Loucy (cell line): Measurements from ENCODE around the gene PCGF1.
"Not testable (repeated sequence)": the region's sequence is repeated elsewhere in the genome, so short reads cannot be mapped to it uniquely, and the experiment has no call there.

Experiments
- H2AFZ ChIP-seq: fragments of 200-600 bp; sonication (generic); 2 replicates; pipeline ENCODE4 v1.6.0; 2016; ENCODE audit warnings: antibody characterized with exemption, mild to moderate bottlenecking, low read length, moderate library complexity
- H3F3A ChIP-seq: fragments of 200-600 bp; 2 replicates; pipeline ENCODE4 v1.6.0; 2016; ENCODE audit warnings: antibody characterized with exemption, low read depth, mild to moderate bottlenecking
- H3K27me3 ChIP-seq: fragments of 200-600 bp; sonication (generic); 2 replicates; pipeline ENCODE4 v1.6.1; 2014; ENCODE audit warnings: low read length, mild to moderate bottlenecking; ENCODE audit not compliant: insufficient read depth, poor library complexity, severe bottlenecking
- H3K36me3 ChIP-seq: fragments of 200-600 bp; sonication (generic); 2 replicates; pipeline ENCODE4 v1.6.1; 2016; ENCODE audit warnings: low read length; ENCODE audit not compliant: insufficient read depth
- H3K4me1 ChIP-seq: fragments of 200-600 bp; sonication (generic); 2 replicates; pipeline ENCODE4 v1.5.1; 2014; ENCODE audit warnings: low read length, mild to moderate bottlenecking; ENCODE audit not compliant: insufficient read depth, poor library complexity, severe bottlenecking
- H3K4me2 ChIP-seq: fragments of 200-600 bp; sonication (generic); 2 replicates; pipeline ENCODE4 v1.6.0; 2014; ENCODE audit warnings: antibody characterized with exemption, low read length, low read depth, mild to moderate bottlenecking; ENCODE audit not compliant: poor library complexity, severe bottlenecking
- H3K4me3 ChIP-seq: fragments of 200-600 bp; sonication (generic); 2 replicates; pipeline ENCODE4 v1.5.1; 2014; ENCODE audit warnings: low read length, mild to moderate bottlenecking, mixed read lengths; ENCODE audit not compliant: poor library complexity, severe bottlenecking
- H3K79me2 ChIP-seq: fragments of 200-600 bp; sonication (generic); 2 replicates; pipeline ENCODE4 v1.6.1; 2014; ENCODE audit warnings: low read length; ENCODE audit not compliant: insufficient read depth
- H3K9ac ChIP-seq: fragments of 200-600 bp; sonication (generic); 2 replicates; pipeline ENCODE4 v1.6.0; 2014; ENCODE audit warnings: mild to moderate bottlenecking, low read depth, low read length, moderate library complexity; ENCODE audit not compliant: poor library complexity, severe bottlenecking
- H3K9me2 ChIP-seq: fragments of 200-600 bp; sonication (generic); replicated peaks from 2 replicates; pipeline ENCODE4 v1.6.1; 2016; ENCODE audit warnings: low read depth, low read length, mixed read lengths
- H3K9me3 ChIP-seq: fragments of 200-600 bp; sonication (generic); 2 replicates; pipeline ENCODE4 v1.6.1; 2014; ENCODE audit warnings: mild to moderate bottlenecking, antibody characterized with exemption, low read length, low read depth; ENCODE audit not compliant: insufficient read depth
- H4K20me1 ChIP-seq: fragments of 200-600 bp; sonication (generic); 2 replicates; pipeline ENCODE4 v1.6.0; 2014; ENCODE audit warnings: antibody characterized with exemption, low read length, mild to moderate bottlenecking; ENCODE audit not compliant: insufficient read depth, poor library complexity, severe bottlenecking
- CTCF ChIP-seq: fragments of 200-600 bp; sonication (generic); conservative IDR thresholded peaks from 2 replicates; pipeline ENCODE4 v1.5.1; 2014; ENCODE audit warnings: mild to moderate bottlenecking, antibody characterized with exemption, low read length
- EZH2phosphoT487 ChIP-seq: fragments of 200-600 bp; IDR thresholded peaks from 2 replicates; pipeline ENCODE4 v1.6.1; 2018; ENCODE audit warnings: antibody characterized with exemption, mild to moderate bottlenecking, moderate library complexity, borderline replicate concordance

Gene PCGF1

GRCh38 chr2:74461187-74462053 is 46.1 kb downstream of the PCGF1 start:
- no peak overlapping the region for H3K4me3 ChIP-seq
- TF ChIP-seq CTCF = peak; percentile 46
- TF ChIP-seq EZH2phosphoT487 = no peak
- H3K4me1 ChIP-seq = peaks cover 18% of the 10 kb centered on the region
- H2AFZ ChIP-seq = no peak overlapping the region
- H4K20me1 ChIP-seq = peaks cover 7% of the 10 kb centered on the region
- H3K4me2 ChIP-seq = no peak overlapping the region
- H3F3A ChIP-seq = peaks cover 9% of the 10 kb centered on the region
- no peaks in the 10 kb centered on the region for H3K9me3 ChIP-seq
- H3K36me3 ChIP-seq = no peaks in the 10 kb centered on the region; the same call in 1 of the 2 replicates
- no peaks in the 10 kb centered on the region for H3K9me2 ChIP-seq
- H3K79me2 ChIP-seq = peaks cover 45% of the 10 kb centered on the region
- no peaks in the 10 kb centered on the region for H3K27me3 ChIP-seq
- H3K9ac ChIP-seq = no peak overlapping the region

GRCh38 chr2:74460187-74460586 is 47.3 kb downstream of the PCGF1 start:
- not testable (repeated sequence) for H3F3A ChIP-seq, H4K20me1 ChIP-seq, H3K9me3 ChIP-seq, H3K4me2 ChIP-seq, H3K9ac ChIP-seq, H3K9me2 ChIP-seq, H2AFZ ChIP-seq, H3K36me3 ChIP-seq, H3K27me3 ChIP-seq, H3K4me3 ChIP-seq
- H3K79me2 ChIP-seq = peaks cover 52% of the 10 kb centered on the region
- H3K4me1 ChIP-seq = peaks cover 27% of the 10 kb centered on the region

- peak overlapping the region; percentile 97 for H3K4me3 ChIP-seq
- H4K20me1 ChIP-seq, H3K27me3 ChIP-seq, H3F3A ChIP-seq, H3K9me2 ChIP-seq, H3K36me3 ChIP-seq, H3K9me3 ChIP-seq, H2AFZ ChIP-seq: not testable (repeated sequence)
- H3K9ac ChIP-seq = peak overlapping the region; percentile 91
- peaks cover 26% of the 10 kb centered on the region for H3K4me1 ChIP-seq
- peak overlapping the region; percentile 86 for H3K4me2 ChIP-seq
- peaks cover 49% of the 10 kb centered on the region for H3K79me2 ChIP-seq
Observed at GRCh38 chr2:74459503-74460118, 47.9 kb downstream of the PCGF1 start.

GRCh38 chr2:74458938-74459363 is 48.5 kb downstream of the PCGF1 start:
- Histone ChIP-seq H3K79me2 (peaks cover 42% of the 10 kb centered on the region), H3K4me3 (peak overlapping the region; percentile 97), H3K4me1 (peaks cover 24% of the 10 kb centered on the region), H4K20me1 (peaks cover 7% of the 10 kb centered on the region), H3K36me3 (no peaks in the 10 kb centered on the region; the same call in 1 of the 2 replicates), H3K9me3 (no peaks in the 10 kb centered on the region), H3K4me2 (peak overlapping the region; percentile 86), H3K9ac (peak overlapping the region; percentile 91), H3F3A (peaks cover 9% of the 10 kb centered on the region), H2AFZ (no peak overlapping the region), H3K9me2 (no peaks in the 10 kb centered on the region), H3K27me3 (no peaks in the 10 kb centered on the region)
- TF ChIP-seq CTCF (no peak), EZH2phosphoT487 (no peak)
